Measurements from ENCODE around the gene SOX5.
"Not testable (repeated sequence)": the region's sequence is repeated elsewhere in the genome, so short reads cannot be mapped to it uniquely, and the experiment has no call there.

The SOX5 gene

GRCh38 chr12:23533265-23533664 is 416.2 kb downstream of the SOX5 start:
- DNase-seq: no peak

GRCh38 chr12:23528316-23528715 is 421.2 kb downstream of the SOX5 start:
- no peak for DNase-seq

GRCh38 chr12:23525450-23526072 is 423.9 kb downstream of the SOX5 start:
- DNase-seq: no peak

- DNase-seq: no peak
Observed at GRCh38 chr12:23523339-23523738, 426.1 kb downstream of the SOX5 start.

GRCh38 chr12:23519444-23519843 is 430.0 kb downstream of the SOX5 start:
- not testable (repeated sequence) for DNase-seq

GRCh38 chr12:23515785-23516184 is 433.7 kb downstream of the SOX5 start:
- not testable (repeated sequence) for DNase-seq

GRCh38 chr12:23510484-23510883 is 439.0 kb downstream of the SOX5 start:
- DNase-seq: no peak

GRCh38 chr12:23509832-23510231 is 439.6 kb downstream of the SOX5 start:
- not testable (repeated sequence) for DNase-seq

GRCh38 chr12:23507785-23508184 is 441.7 kb downstream of the SOX5 start:
- not testable (repeated sequence) for DNase-seq

- not testable (repeated sequence) for DNase-seq
Observed at GRCh38 chr12:23505736-23506135, 443.7 kb downstream of the SOX5 start.

GRCh38 chr12:23504641-23505399 is 444.6 kb downstream of the SOX5 start:
- DNase-seq: no peak

- no peak for DNase-seq
Observed at GRCh38 chr12:23504043-23504442, 445.4 kb downstream of the SOX5 start.

- no peak for DNase-seq
Observed at GRCh38 chr12:23503544-23503943, 445.9 kb downstream of the SOX5 start.

GRCh38 chr12:23502259-23502658 is 447.2 kb downstream of the SOX5 start:
- DNase-seq: no peak

GRCh38 chr12:23495472-23495871 is 454.0 kb downstream of the SOX5 start:
- no peak for DNase-seq

- no peak for DNase-seq
Observed at GRCh38 chr12:23493672-23494071, 455.8 kb downstream of the SOX5 start.

- not testable (repeated sequence) for DNase-seq
Observed at GRCh38 chr12:23491029-23491428, 458.4 kb downstream of the SOX5 start.

GRCh38 chr12:23488130-23488529 is 461.3 kb downstream of the SOX5 start:
- DNase-seq: no peak

GRCh38 chr12:23484238-23484637 is 465.2 kb downstream of the SOX5 start:
- DNase-seq: no peak

- DNase-seq: no peak
Observed at GRCh38 chr12:23482571-23482970, 466.9 kb downstream of the SOX5 start.

Measured in CD4-positive, alpha-beta T cell treated with Interferon alpha-2 for 1 hour (primary cell).